Suprapubic skin (tissue), 4 donors: Measurements from ENCODE around the gene MGAT3.

Source experiments
- CTCF ChIP-seq, 2 donors: fragments of 200-600 bp in 1 of 2; fragments of 450-650 bp in 1 of 2; sonication (generic) in 1 of 2; IDR thresholded peaks; one replicate each; pipeline ENCODE4 v1.5.1; 2016 to 2019; ENCODE audit warnings: antibody characterized with exemption in 2 of 2, mild to moderate bottlenecking in 1 of 2, moderate library complexity in 1 of 2
- EP300 ChIP-seq: sonication (generic); formaldehyde crosslinking; IDR thresholded peaks from one replicate; pipeline ENCODE4 v1.6.1; 2017; ENCODE audit warnings: antibody characterized with exemption
- POLR2AphosphoS5 ChIP-seq, 3 donors: sonication (generic); formaldehyde crosslinking; IDR thresholded peaks; one replicate each; pipeline ENCODE4 v1.6.1; 2017; ENCODE audit warnings: antibody characterized with exemption in 3 of 3

- no peak for TF ChIP-seq POLR2AphosphoS5 (IDR thresholded peaks at IDR 0.05)
- TF ChIP-seq CTCF (IDR thresholded peaks at IDR 0.05) = no peak
- no peak for TF ChIP-seq EP300
These were observed 11.8 kb upstream of the MGAT3 start for GRCh38 chr22:39444937-39445465.
